KBM-7 (cell line): Measurements from ENCODE around the gene POU2AF1.

Experiments used
- DNase-seq: peaks from one replicate; pipeline ENCODE4 v3.0.0-alpha.2; 2015
- in situ Hi-C: fragments of 300-500 bp; cut with MboI; formaldehyde crosslinking; loops from 2 replicates; pipeline ENCODE4 v1.14.3; 2020; ENCODE audit warnings: low sequenced_read_pairs, low pct_unique_long_range_greater_than_20kb, mixed read lengths

The POU2AF1 gene

DNA sequence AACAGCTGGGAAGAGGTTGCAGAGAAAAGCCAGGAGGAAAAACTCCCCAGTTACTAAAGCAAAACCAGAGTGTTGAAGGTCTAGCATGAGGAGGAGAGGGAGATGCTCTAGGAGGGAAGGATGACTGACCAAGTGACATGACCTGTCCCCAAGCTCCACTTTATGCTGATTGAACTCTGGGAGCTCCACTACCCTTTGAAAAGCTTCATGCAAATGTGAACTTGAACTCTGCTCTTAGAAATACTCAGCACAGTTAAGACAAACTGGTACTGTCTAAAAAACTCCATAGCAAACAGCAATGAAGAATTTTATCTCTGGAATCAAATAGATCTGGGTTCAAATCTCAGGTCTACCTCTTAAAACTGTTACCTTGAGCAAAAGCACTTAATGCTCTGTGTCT, 14.5 kb upstream of the POU2AF1 start:
- in situ Hi-C loops = no loop called here

DNA sequence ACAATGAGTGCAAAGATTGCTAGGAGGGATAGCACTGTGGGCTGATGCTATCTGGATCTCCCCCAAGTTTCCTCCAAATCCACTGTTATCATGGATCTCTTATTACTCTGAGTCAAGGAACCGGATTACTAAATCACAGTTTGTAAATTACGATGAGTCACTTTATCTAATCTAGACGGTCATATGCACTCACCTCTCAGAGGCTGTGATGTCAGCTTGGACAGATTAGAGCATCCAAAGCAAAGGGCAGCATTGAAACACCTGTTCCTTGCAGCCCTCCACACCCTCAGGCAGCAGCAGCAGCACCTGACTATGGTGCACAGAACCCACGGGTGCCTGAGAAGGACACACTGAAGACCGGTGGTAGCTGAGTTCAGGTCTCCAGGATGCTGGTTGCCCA, 14.0 kb upstream of the POU2AF1 start:
- no peak for DNase-seq
- in situ Hi-C loops = no loop called here

More for the DNA sequence above, 14.5 kb upstream of the POU2AF1 start:
- DNase-seq = no peak

DNA sequence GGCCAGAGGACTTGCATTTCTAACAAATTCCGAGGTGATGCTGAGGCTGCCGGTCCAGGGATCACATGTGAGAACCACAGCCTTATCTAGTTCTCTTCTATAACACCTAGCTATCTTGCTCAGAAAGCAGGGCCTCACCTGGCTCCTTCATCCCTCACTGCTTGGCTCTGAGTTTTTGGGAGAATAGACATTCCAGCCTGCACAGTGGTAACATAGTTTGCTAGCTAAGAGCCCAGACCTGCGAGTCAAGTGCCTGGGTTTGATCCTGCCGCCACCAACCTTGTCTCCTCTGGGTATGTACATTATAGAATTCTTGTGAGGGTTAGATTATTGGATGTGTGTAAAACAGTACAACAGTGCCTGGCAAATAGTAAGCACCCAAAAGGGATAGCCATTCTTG, 13.5 kb upstream of the POU2AF1 start:
- no peak for DNase-seq
- in situ Hi-C loops = no loop called here

DNA sequence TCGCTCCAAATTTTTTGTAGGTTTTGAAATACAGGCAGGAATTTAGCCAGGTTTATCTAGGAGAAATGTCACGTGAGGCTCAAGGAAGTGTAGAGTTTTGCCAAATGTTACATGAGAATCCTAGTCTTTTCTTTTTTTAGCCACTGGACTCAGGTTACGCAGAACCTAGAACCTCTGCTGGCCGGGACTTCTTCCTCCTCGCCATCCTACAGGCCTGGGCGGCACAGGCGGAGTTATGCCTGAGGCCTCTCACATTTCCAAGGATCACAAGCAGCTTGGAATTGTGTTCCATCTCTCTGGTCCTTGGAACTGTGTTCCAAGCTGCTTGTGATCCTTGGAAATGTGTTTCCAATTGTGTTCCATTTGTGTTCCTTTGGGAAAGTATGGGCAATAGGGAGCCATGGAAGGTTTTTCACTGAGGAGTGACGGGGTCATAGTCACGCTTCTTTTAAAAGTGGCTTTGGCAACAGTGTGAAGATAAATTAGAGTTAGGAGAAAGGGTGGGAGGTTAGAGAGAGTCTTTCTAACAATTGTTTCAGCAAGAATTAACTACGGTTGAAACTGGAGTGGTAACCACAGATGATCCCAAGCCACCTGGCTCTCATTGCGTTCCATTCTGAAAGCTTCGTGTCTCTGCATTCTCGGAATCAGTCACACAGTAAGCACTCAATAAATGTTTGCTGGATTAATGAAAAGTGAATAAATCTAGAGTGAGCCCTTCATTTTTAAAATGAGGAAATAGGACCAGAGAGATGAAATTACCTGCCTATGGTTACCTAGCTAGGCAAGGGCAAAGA, 12.5 kb upstream of the POU2AF1 start:
- DNase-seq = no peak
- in situ Hi-C loops = no loop called here

DNA sequence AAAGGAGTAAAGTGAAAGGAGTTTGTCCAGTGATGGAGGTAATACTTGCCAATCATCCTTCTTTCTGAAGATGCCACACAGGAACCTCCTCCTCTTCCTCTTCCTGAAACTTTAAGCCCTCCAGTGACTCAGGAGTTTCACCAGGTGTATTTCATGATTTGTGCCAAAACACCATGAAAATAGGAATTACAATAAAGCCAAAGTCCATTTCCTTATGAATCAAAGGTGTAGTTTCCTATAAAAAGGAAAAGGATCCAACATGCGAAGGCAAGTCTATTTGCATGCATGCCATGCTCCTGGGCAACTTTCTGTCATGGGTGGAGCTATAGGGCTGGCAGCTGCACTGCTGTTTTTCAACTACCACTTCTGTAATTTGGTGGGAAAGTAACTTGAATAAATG, 9.8 kb upstream of the POU2AF1 start:
- no peak for DNase-seq
- in situ Hi-C loops = no loop called here

GRCh38 chr11:111388420-111388819, 9.3 kb upstream of the POU2AF1 start:
- DNase-seq = no peak
- in situ Hi-C loops = no loop called here

GRCh38 chr11:111387363-111387762, 8.3 kb upstream of the POU2AF1 start:
- in situ Hi-C loops = no loop called here

GRCh38 chr11:111386611-111387150, 7.6 kb upstream of the POU2AF1 start:
- no peak for DNase-seq
- in situ Hi-C loops = no loop called here

More at GRCh38 chr11:111387363-111387762, 8.3 kb upstream of the POU2AF1 start:
- DNase-seq = no peak

GRCh38 chr11:111384494-111384893, 5.4 kb upstream of the POU2AF1 start:
- DNase-seq = no peak
- in situ Hi-C loops = no loop called here

- in situ Hi-C loops = no loop called here
- no peak for DNase-seq
Observed at GRCh38 chr11:111382451-111382850, 3.4 kb upstream of the POU2AF1 start.

DNA sequence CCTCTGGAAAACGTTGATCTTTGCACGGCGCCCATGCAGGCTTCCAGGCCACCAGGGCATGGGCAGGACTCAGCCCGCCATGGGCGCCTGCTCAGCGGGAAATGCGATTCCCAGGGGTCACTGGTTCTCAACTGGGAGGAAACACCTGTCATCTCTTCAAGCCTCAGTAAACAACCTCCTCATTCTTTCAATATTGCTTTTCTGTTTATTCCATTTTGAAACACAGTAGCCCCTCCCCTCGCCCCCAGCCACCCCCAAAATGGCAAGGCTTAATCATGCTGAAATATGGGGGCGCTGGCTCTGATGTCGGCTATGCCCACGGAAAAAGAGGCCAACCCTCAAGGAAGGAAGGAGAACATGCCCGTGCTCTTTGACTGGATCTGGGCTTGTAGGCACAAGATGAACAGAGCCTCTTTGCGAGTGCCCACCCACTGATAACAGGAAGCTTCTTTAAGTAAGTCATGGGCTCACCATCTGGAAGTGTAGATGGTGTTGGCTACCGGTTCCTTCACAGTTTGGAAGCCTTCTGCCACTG, 594 bp upstream of the POU2AF1 start:
- no peak for DNase-seq

DNA sequence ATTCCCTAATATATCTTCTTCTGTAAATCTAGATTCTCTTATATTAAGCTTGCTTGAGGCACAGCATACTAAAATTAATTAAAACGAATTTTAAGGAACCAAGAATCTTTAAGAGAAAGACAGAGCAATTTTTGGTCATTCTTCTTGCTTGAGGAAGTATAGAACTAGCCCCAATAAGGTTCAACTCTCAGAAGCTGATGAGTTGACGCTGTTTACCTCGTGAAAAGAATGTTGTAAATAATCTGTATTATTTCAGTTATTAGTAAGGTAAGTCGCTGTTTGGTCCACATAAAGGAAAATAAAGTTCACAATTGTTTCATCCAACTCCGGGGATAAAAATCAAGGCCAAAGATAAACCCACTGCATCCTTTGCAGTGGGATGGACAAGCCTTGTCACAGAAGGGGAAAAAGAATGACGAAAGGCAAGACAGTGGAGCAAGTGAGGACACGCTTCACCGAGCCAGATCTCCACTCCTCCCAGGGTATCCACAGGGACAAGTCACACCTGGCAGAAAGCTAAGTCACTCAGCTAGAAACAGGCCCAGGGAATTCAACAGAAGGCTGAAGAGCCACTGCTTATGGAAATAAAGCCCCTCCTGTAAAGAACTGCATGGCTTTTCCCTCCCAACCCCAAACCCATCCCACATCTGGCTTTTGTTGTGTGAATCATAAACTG, 752 bp downstream of the POU2AF1 start:
- in situ Hi-C loops = no loop called here
- no peak for DNase-seq

More for the DNA sequence above, 594 bp upstream of the POU2AF1 start:
- in situ Hi-C loops = no loop called here

DNA sequence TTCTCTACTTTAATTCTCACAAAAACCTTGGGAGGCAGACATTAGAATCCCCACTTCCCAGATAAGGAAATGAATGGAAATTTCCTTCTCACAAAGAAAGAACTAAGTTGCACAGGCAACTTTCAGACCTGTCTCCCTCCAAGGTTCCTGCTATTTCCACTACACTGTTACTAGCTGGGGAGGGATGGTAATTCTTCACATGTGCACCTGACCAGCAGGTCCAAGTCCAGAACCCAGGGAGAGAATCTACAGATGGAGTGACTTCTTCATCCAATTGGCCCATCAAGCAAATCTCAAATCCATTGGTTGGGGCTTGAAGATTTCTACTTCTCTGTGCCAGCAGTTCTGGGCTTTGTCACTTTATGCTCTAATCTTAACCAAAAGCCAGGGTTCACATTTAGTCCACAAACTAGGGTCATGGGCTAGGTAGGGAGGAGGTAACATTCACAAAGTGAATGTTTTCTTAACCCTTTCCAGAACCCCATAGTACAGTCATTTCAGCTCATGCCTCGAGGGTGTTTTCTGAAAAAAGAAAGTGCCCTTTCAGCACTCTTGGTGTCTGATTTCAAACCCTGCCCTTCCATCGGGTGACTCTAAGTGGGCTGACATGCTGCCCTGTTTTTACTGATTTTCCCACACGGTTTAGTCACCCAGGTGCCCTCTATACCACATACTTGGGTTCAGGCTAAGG, 2.7 kb downstream of the POU2AF1 start:
- in situ Hi-C loops = no loop called here
- no peak for DNase-seq

- no peak for DNase-seq
- in situ Hi-C loops = no loop called here
Observed at GRCh38 chr11:111373590-111373989, 5.5 kb downstream of the POU2AF1 start.

GRCh38 chr11:111372538-111372937, 6.5 kb downstream of the POU2AF1 start:
- in situ Hi-C loops = no loop called here
- DNase-seq = no peak

DNA sequence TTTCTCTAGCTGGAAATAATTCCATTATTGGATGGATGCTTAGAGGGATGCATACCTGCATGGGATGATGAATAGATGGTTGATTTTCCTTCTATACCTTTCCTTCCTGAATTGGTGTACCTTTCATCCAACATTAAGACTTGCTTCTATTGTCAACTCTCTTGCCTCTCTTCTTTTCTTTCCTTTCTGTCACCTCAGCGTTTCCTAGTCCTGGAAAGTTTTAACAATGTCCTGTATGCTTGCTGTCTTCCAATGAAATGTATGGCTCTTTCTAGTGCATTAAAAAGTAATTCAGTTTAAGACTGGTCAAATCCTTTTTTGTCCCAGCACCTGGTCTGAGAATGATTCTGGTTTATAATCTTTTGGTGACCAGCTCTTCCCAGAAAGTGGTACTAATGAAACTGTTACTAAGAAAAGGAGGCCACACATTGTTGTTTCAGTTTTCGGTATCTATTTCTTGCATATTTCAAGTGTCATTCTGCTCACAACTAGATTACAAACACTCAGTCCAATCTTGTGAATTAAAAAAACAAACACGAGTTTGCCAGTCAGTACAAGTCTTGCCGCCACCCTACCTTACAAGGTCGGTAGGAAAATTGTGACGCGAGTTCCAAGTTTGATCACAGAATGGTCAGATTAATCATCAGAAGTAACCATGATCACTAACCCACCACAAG, 8.0 kb downstream of the POU2AF1 start:
- in situ Hi-C loops = no loop called here

GRCh38 chr11:111370270-111370901, 8.7 kb downstream of the POU2AF1 start:
- in situ Hi-C loops = no loop called here
- no peak for DNase-seq

More for the DNA sequence above, 8.0 kb downstream of the POU2AF1 start:
- no peak for DNase-seq

DNA sequence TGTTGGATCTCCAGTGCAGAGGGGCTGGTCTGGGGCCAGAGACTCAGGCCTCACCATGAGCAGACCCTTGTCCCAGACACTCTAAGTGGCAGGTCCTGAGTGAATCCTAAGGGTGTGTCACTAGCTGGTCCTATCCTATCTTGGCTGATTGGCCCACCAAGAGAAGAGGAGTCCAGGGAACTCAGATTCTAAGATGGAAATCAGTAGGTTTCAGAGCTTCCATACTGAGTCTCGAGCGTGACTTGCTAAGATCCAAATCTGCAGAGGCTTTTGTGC, 10.9 kb downstream of the POU2AF1 start:
- DNase-seq = no peak
- in situ Hi-C loops = no loop called here
